ENCODE measurements around the gene CAMK1D. TPM values are rescaled to one million over a fixed set of nuclear protein-coding genes. Genes with fewer than 3 reads are reported as not detected.
A peak's percentile ranks its signal among the peaks of the same experiment; 100 is the strongest.

CAMK1D gene
- total RNA-seq, 1 experiment from 2014 or later, result 0.52 TPM

GRCh38 chr10:12590675-12591659, 241.6 kb downstream of the CAMK1D start:
- no peak for DNase-seq (ENCODE audit: low read depth)

- no peak for DNase-seq (ENCODE audit: low read depth)
Observed at GRCh38 chr10:12592967-12593366, 243.6 kb downstream of the CAMK1D start.

- DNase-seq (ENCODE audit: low read depth), result no peak
Observed at GRCh38 chr10:12594448-12594944, 245.1 kb downstream of the CAMK1D start.

- no peak for DNase-seq (ENCODE audit: low read depth)
Observed at GRCh38 chr10:12595936-12596576, 246.7 kb downstream of the CAMK1D start.

GRCh38 chr10:12597176-12597575, 247.8 kb downstream of the CAMK1D start:
- no peak for DNase-seq (ENCODE audit: low read depth)

GRCh38 chr10:12597788-12598765, 248.7 kb downstream of the CAMK1D start:
- peak; percentile 43 for DNase-seq (ENCODE audit: low read depth)

- no peak for DNase-seq (ENCODE audit: low read depth)
Observed at GRCh38 chr10:12600652-12601051, 251.3 kb downstream of the CAMK1D start.

- DNase-seq (ENCODE audit: low read depth), result no peak
Observed at GRCh38 chr10:12602521-12602920, 253.2 kb downstream of the CAMK1D start.

GRCh38 chr10:12603766-12604470, 254.6 kb downstream of the CAMK1D start:
- no peak for DNase-seq (ENCODE audit: low read depth)

- peak; percentile 89 for DNase-seq (ENCODE audit: low read depth)
Observed at GRCh38 chr10:12605580-12606405, 256.4 kb downstream of the CAMK1D start.

GRCh38 chr10:12606461-12606860, 257.1 kb downstream of the CAMK1D start:
- DNase-seq (ENCODE audit: low read depth), result no peak

GRCh38 chr10:12608761-12609160, 259.4 kb downstream of the CAMK1D start:
- peak; percentile 44 for DNase-seq (ENCODE audit: low read depth)

- DNase-seq (ENCODE audit: low read depth), result no peak
Observed at GRCh38 chr10:12609435-12609834, 260.1 kb downstream of the CAMK1D start.

GRCh38 chr10:12613136-12613535, 263.8 kb downstream of the CAMK1D start:
- no peak for DNase-seq (ENCODE audit: low read depth)

- peak; percentile 66 for DNase-seq (ENCODE audit: low read depth)
Observed at GRCh38 chr10:12614177-12614995, 265.0 kb downstream of the CAMK1D start.

GRCh38 chr10:12615296-12616220, 266.2 kb downstream of the CAMK1D start:
- no peak for DNase-seq (ENCODE audit: low read depth)
